HepG2 (cell line): ENCODE results near the gene BLCAP. TPM values are rescaled to one million over a fixed set of nuclear protein-coding genes. Genes with fewer than 3 reads are reported as not detected.
A peak's percentile ranks its signal among the peaks of the same experiment; 100 is the strongest.

Source experiments
- ATAC-seq: fragments of 200-7000 bp; cut with Tn5 transposase; 3 replicates; pipeline ENCODE4 v1.9.1; 2020; ENCODE audit warnings: mild to moderate bottlenecking, moderate library complexity
- BruUV-seq: library from RNA; stranded (reverse); fragments of 400-500 nt; replicated peaks from 2 replicates; lab custom pipeline; 2021; lab: Mats Ljungman, UMichigan
- CTCF ChIA-PET: fragments of 300-600 bp; formaldehyde crosslinking; extraction: SDS; loops from one replicate; lab custom pipeline; 2021; ENCODE audit warnings: low total read pairs, inconsistent platforms, low intra/inter-chr PET ratio; lab: Yijun Ruan, JAX
- POLR2A ChIA-PET: fragments of 350-600 bp; sonication (Branson Sonifier 250); formaldehyde crosslinking; loops from one replicate; lab custom pipeline; 2020; ENCODE audit warnings: antibody characterized with exemption, inconsistent platforms; lab: Yijun Ruan, JAX
- DNase-seq: peaks from one replicate; pipeline ENCODE4 v3.0.0-alpha.2; 2015; ENCODE audit warnings: low spot score
- FAIRE-seq: peaks from 3 replicates; lab custom pipeline; 2011; peaks lifted over from hg19 to GRCh38; lab: Jason Lieb, UNC
- H2AFZ ChIP-seq: one replicate; pipeline ENCODE4 v1.6.1; 2011; ENCODE audit warnings: low read length, inconsistent platforms
- H3K27ac ChIP-seq: fragments of 300-600 bp; 3 replicates; pipeline ENCODE4 v1.8.0; 2011; ENCODE audit warnings: mixed run types, mild to moderate bottlenecking, mixed read lengths, low read length, inconsistent platforms; ENCODE audit not compliant: insufficient read depth; ENCODE audit errors: extremely low read length
- H3K27me3 ChIP-seq, 2 experiments: fragments of 200-600 bp in 1 of 2; 2 replicates in 1 of 2; 3 replicates in 1 of 2; pipeline versions ENCODE4 v1.6.0 to v1.8.0; 2011; ENCODE audit warnings: low read length in 2 of 2, mild to moderate bottlenecking in 2 of 2, moderate library complexity in 2 of 2, inconsistent platforms in 1 of 2; ENCODE audit not compliant: insufficient read depth in 2 of 2, control insufficient read depth in 1 of 2
- H3K36me3 ChIP-seq, 2 experiments: fragments of 200-600 bp in 1 of 2; replicated peaks in 1 of 2; 2 replicates in 1 of 2; 3 replicates in 1 of 2; pipeline versions ENCODE4 v1.5.1 to v1.8.0; 2011; ENCODE audit warnings: low read length in 2 of 2, inconsistent platforms in 1 of 2; ENCODE audit not compliant: insufficient read depth in 2 of 2, control insufficient read depth in 1 of 2
- H3K4me1 ChIP-seq: 2 replicates; pipeline ENCODE4 v1.5.1; 2012; ENCODE audit warnings: low read length, inconsistent platforms; ENCODE audit not compliant: insufficient read depth
- H3K4me2 ChIP-seq: 2 replicates; pipeline ENCODE4 v1.6.0; 2011; ENCODE audit warnings: low read depth, low read length, inconsistent platforms
- H3K4me3 ChIP-seq, 3 experiments: fragments of 200-600 bp in 1 of 3; sonication (generic), shearing (Covaris generic) in 1 of 3; replicated peaks in 1 of 3; 2 replicates each; pipeline ENCODE4 v1.5.1; 2011 to 2016; ENCODE audit warnings: low read length in 3 of 3, inconsistent platforms in 2 of 3, low read depth in 2 of 3, mild to moderate bottlenecking in 2 of 3, control low read depth in 1 of 3, mixed read lengths in 1 of 3; ENCODE audit not compliant: insufficient read depth in 1 of 3
- H3K79me2 ChIP-seq: one replicate; pipeline ENCODE4 v1.6.1; 2011; ENCODE audit warnings: low read length, inconsistent platforms; ENCODE audit not compliant: insufficient read depth
- H3K9ac ChIP-seq: 2 replicates; pipeline ENCODE4 v1.6.0; 2011; ENCODE audit warnings: mild to moderate bottlenecking, low read depth, low read length, inconsistent platforms; ENCODE audit not compliant: insufficient read depth
- H3K9me3 ChIP-seq: 2 replicates; pipeline ENCODE4 v1.5.1; 2012; ENCODE audit warnings: mild to moderate bottlenecking, low read length
- H4K20me1 ChIP-seq: 2 replicates; pipeline ENCODE4 v1.6.0; 2011; ENCODE audit warnings: inconsistent platforms, mild to moderate bottlenecking, low read length, moderate library complexity; ENCODE audit not compliant: insufficient read depth
- BORCS8-MEF2B ChIP-seq: sonication (generic); formaldehyde crosslinking; IDR thresholded peaks from 2 replicates; pipeline ENCODE4 v1.8.0; 2022; ENCODE audit warnings: mild to moderate bottlenecking, missing genetic modification reagents
- HES4 ChIP-seq: sonication (generic); formaldehyde crosslinking; IDR thresholded peaks from 2 replicates; pipeline ENCODE4 v1.9.0; 2021; ENCODE audit warnings: mild to moderate bottlenecking, missing genetic modification reagents, borderline replicate concordance
- KAT8 ChIP-seq: IDR thresholded peaks from 2 replicates; pipeline ENCODE4 v1.6.1; 2016; ENCODE audit warnings: missing genetic modification reagents, missing compliant biosample characterization
- MEF2D ChIP-seq: sonication (generic); formaldehyde crosslinking; IDR thresholded peaks from 2 replicates; pipeline ENCODE4 v1.5.1; 2020; ENCODE audit warnings: mild to moderate bottlenecking, missing genetic modification reagents
- POLR2A ChIP-seq, 2 experiments: IDR thresholded peaks; 2 replicates each; pipeline ENCODE4 v1.6.1; 2011; ENCODE audit warnings: low read depth in 2 of 2, low read length in 2 of 2, mild to moderate bottlenecking in 1 of 2, moderate library complexity in 1 of 2; ENCODE audit not compliant: insufficient read depth in 1 of 2
- SAP130 ChIP-seq: IDR thresholded peaks from 2 replicates; pipeline ENCODE4 v1.6.1; 2016; ENCODE audit warnings: low read depth
- SMARCE1 ChIP-seq: fragments of 450-650 bp; IDR thresholded peaks from 2 replicates; pipeline ENCODE4 v1.6.1; 2017; ENCODE audit warnings: borderline replicate concordance
- TBX3 ChIP-seq: fragments of 450-650 bp; IDR thresholded peaks from 2 replicates; pipeline ENCODE4 v1.6.1; 2017; ENCODE audit warnings: antibody characterized with exemption, mild to moderate bottlenecking, inconsistent platforms, borderline replicate concordance
- ZNF282 ChIP-seq: fragments of 450-650 bp; IDR thresholded peaks from 2 replicates; pipeline ENCODE4 v1.6.1; 2018; ENCODE audit not compliant: partially characterized antibody
- ZNF292 ChIP-seq: sonication (generic); formaldehyde crosslinking; IDR thresholded peaks from 2 replicates; pipeline ENCODE4 v1.8.1; 2022; ENCODE audit warnings: mild to moderate bottlenecking, low read depth, missing genetic modification reagents, borderline replicate concordance
- ZNF501 ChIP-seq: sonication (generic); formaldehyde crosslinking; IDR thresholded peaks from 2 replicates; pipeline ENCODE4 v1.5.1; 2020; ENCODE audit warnings: mild to moderate bottlenecking, moderate library complexity, missing genetic modification reagents
- ZNF570 ChIP-seq: sonication (generic); formaldehyde crosslinking; IDR thresholded peaks from 2 replicates; pipeline ENCODE4 v1.4.0; 2020; ENCODE audit warnings: mild to moderate bottlenecking, missing genetic modification reagents, borderline replicate concordance
- ZNF605 ChIP-seq: sonication (generic); formaldehyde crosslinking; IDR thresholded peaks from 2 replicates; pipeline ENCODE4 v1.8.0; 2022; ENCODE audit warnings: mild to moderate bottlenecking, missing genetic modification reagents
- ZNF720 ChIP-seq: sonication (generic); formaldehyde crosslinking; IDR thresholded peaks from 2 replicates; pipeline ENCODE4 v1.4.0; 2020; ENCODE audit warnings: missing genetic modification reagents
- ZNF768 ChIP-seq: sonication (generic); formaldehyde crosslinking; IDR thresholded peaks from 2 replicates; pipeline ENCODE4 v1.4.0; 2020; ENCODE audit warnings: missing genetic modification reagents
- ZNF883 ChIP-seq: sonication (generic); formaldehyde crosslinking; IDR thresholded peaks from 2 replicates; pipeline ENCODE4 v1.5.1; 2020; ENCODE audit warnings: mild to moderate bottlenecking, missing genetic modification reagents; ENCODE audit errors: not compliant biosample characterization
- ZSCAN22 ChIP-seq: sonication (generic); formaldehyde crosslinking; IDR thresholded peaks from 2 replicates; pipeline ENCODE4 v1.4.0; 2020; ENCODE audit warnings: mild to moderate bottlenecking, missing genetic modification reagents
- WGBS: methylation state at CpG from one replicate; pipeline ENCODE4 v1.1.6; 2017; ENCODE audit warnings: low lambda C conversion rate; 5-methylcytosine and 5-hydroxymethylcytosine counted together
- in situ Hi-C: cut with HindIII; loops from 2 replicates; pipeline ENCODE4 v1.10.0; 2017; ENCODE audit warnings: low pct_unique_long_range_greater_than_20kb; ENCODE audit not compliant: extremely low pct_ligation_motif_present
- intact Hi-C: fragments of 100-400 bp; cut with micrococcal nuclease; formaldehyde crosslinking; loops from one replicate; pipeline ENCODE4 v1.10.0; 2022; ENCODE audit not compliant: unreplicated experiment
- polyA plus RNA-seq, 8 experiments: library from polyadenylated mRNA; depleted of rRNA in 3 of 8; stranded (reverse) in 7 of 8; unstranded in 1 of 8; fragments of >200 nt; fragmentation: Illumina TruSeq in 4 of 8; extraction: Trizol in 4 of 8; gene quantifications; 2 replicates each; pipeline versions ENCODE4 v1.2.1 to v1.2.3, GENCODE V29; 2011 to 2016; ENCODE audit warnings: low read depth in 4 of 8, missing spikeins in 1 of 8, mixed read lengths in 1 of 8; ENCODE audit not compliant: insufficient read depth in 1 of 8
- total RNA-seq, 5 experiments: library from RNA; depleted of rRNA; stranded (reverse); fragments of >200 nt; fragmentation: Illumina TruSeq; extraction: Trizol; gene quantifications; 2 replicates each; pipeline ENCODE4 v1.2.3, GENCODE V29; 2016; ENCODE audit warnings: low read depth in 1 of 5

Gene BLCAP
- total and polyA plus RNA-seq, 2 of the 13 experiments (the other 11 are each of a cell fraction or from before 2014, with no cell fraction given) = 52.4 to 86.8 TPM

DNA sequence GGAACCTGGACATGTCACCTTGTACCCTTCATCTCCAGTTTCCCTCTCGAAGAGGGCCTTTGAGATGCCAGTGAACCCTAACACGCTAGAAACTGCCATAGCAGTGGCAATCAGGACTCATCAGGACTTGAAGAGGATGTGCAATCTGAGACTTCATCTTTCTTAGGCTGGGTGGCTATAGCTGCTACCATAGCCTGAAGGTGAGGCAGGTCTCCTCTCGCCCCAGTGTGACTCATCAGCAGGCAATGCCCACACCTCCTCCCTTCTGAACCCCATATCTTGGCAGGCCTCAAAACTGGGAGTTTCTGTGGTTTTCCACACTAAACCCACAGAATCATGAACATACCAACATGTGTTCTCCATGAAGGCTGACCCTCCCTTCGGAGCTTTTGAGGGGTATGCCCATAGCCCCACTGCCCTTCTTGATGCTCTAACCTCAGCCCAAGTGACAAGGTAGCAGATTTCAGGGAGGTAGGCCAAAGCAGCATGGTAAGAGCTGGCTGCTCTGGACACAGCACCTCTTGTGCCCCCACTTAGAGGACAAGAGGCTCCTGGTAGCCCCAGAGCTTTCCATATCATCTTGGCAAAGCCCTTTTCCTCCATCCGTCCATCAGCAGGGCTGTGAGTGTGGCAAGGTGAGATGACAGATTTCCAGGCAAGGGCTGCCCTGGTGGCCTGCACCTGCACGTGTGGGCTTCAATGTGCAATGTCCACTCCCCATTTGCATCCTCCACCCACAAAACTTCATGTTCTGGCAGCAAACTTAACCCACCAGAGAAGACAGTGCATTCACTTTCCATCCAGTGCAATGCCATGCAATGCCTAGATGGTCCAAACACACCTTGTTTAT, 2.6 kb downstream of the BLCAP start (continued):
- TF ChIP-seq SMARCE1 (no peak), ZNF501 (0 out of 2 replicates have a peak, but pooled peaks have one; percentile 3), ZNF883 (CRISPR knock-in tag) (peak; percentile 8), ZNF282 (no peak), MEF2D (CRISPR knock-in tag) (no peak), ZNF570 (CRISPR knock-in tag) (no peak), ZSCAN22 (CRISPR knock-in tag) (no peak), KAT8 (no peak), BORCS8-MEF2B (0 out of 2 replicates have a peak, but pooled peaks have one; percentile 27), POLR2A (IDR thresholded peaks at IDR 0.05; ENCODE audit: insufficient read depth in 1 of 2, low read depth in 2 of 2, low read length in 2 of 2) (0 out of 4 replicates have a peak, but pooled peaks of 1 of the 2 experiments have one; percentile 4), ZNF292 (no peak), ZNF720 (CRISPR knock-in tag) (0 out of 2 replicates have a peak, but pooled peaks have one; percentile 52), ZNF605 (no peak)

DNA sequence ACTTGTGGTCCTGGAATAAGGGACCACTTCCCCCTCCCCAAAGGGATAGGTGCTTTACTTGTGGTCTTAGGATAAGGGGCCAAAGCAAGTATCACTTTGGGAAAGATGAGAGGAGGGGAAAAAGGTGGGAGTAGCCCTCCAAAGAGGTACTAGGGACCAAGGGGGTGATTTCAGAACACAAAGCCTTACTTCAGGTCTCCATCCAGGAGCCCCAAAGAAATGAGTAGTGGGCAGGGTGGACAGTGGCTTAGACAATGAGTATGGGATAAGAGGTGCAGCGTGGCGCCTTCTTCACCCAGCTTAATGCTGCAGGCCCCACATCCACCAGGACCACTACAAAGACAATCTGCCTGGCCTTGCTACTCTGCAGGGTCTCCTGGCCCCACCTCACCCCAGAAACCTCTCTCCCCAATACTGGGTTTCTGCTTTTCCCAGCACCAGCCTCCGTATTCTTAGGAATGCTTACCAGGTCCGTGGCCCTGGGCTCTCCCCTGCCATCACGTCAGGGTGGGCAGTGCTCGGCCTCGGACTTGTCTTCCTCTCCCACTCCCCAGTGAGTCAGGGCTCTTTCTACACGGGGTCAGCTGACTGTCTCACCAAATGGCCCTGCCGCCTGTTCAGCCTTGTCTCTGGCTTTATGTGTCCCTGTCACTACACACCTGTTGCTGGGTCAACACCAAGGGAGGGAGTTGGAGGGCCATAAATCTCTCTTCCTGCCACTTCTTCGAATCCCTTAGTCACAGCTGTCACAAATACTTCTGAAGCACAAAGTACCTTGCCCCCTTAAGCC, 3.6 kb downstream of the BLCAP start:
- no TSS peak for BruUV-seq
- H3K4me2 ChIP-seq = no peak overlapping the region
- in situ Hi-C loops (no loop called here), intact Hi-C loops (no loop called here)
- no peak for ATAC-seq
- no peak for DNase-seq
- H3K27ac ChIP-seq = no peak overlapping the region
- H3K79me2 ChIP-seq = peaks cover 79% of the 10 kb centered on the region
- ChIA-PET CTCF (no interaction called here), POLR2A (no interaction called here)
- no peak overlapping the region for H3K4me3 ChIP-seq
- FAIRE-seq = no peak
- WGBS = 94% methylated on average over 10 of the region's 10 CpGs
- H3K27me3 ChIP-seq = no peaks in the 10 kb centered on the region; a peak in 1 of 5 replicates
- peaks cover 46% of the 10 kb centered on the region for H4K20me1 ChIP-seq
- no peak overlapping the region for H3K9ac ChIP-seq
- TF ChIP-seq ZNF768 (CRISPR knock-in tag) (0 out of 2 replicates have a peak, but pooled peaks have one; percentile 14), TBX3 (no peak), HES4 (CRISPR knock-in tag) (0 out of 2 replicates have a peak, but pooled peaks have one; percentile 26), SAP130 (CRISPR knock-in tag) (peak; percentile 4; the same call in 1 of the 2 replicates)
- no peaks in the 10 kb centered on the region for H3K9me3 ChIP-seq
- H3K4me1 ChIP-seq = peaks cover 51% of the 10 kb centered on the region
- peaks cover 3 to 14% of the 10 kb centered on the region in 2 experiments; a peak in 3 of 5 replicates for H3K36me3 ChIP-seq
- no peak overlapping the region for H2AFZ ChIP-seq
